ENCODE measurements around the gene PON1. TPM values are rescaled to one million over a fixed set of nuclear protein-coding genes. Genes with fewer than 3 reads are reported as not detected.

The PON1 gene
- polyA plus RNA-seq (2013, experiment 1 of 2): not detected
- polyA plus RNA-seq (2013, experiment 2 of 2): not detected

DNA sequence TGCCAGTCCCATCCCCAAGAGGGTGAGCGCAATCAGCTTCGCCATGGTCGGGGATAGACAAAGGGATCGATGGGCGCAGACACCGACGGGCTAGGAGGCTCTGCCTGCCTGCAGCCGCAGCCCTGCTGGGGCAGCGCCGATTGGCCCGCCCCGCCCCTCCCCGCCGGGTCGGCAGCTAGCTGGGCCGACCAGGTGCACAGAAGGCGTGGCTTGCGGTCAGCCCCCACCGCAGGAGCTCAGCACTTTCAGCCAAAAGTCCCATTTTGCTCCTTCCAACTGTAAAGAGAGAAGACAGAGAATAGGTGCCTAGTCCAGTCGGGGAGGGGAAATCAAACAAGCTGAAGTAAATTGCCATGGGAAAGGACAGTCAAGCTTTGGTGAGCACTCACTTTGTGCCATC lies at the start of gene PON1:
Gene PON1 (minus strand): TSS at position 102 of the 400 bp plus-strand sequence. CDS start 57 bp downstream, at position 45.
- no peak within 1 kb of the TSS for H3K27ac ChIP-seq (ENCODE audit: low read depth, low read length, severe bottlenecking)
- no peak within 1 kb of the TSS for H3K4me3 ChIP-seq (ENCODE audit: extremely low read depth, insufficient read depth, low read length, poor library complexity, severe bottlenecking)
- no peaks in the 10 kb centered on the region for H3K36me3 ChIP-seq (ENCODE audit: control insufficient read depth, insufficient read depth, low read length)
- WGBS, 2 experiments (ENCODE audit: insufficient coverage in 2 of 2): 73 to 80% methylated on average over 12 to 16 of the region's 20 CpGs
- H3K9me3 ChIP-seq (ENCODE audit: control insufficient read depth, low read length): no peaks in the 10 kb centered on the region
- H3K4me1 ChIP-seq (ENCODE audit: control insufficient read depth, insufficient read depth, low read length, poor library complexity, severe bottlenecking): no peaks in the 10 kb centered on the region

DNA sequence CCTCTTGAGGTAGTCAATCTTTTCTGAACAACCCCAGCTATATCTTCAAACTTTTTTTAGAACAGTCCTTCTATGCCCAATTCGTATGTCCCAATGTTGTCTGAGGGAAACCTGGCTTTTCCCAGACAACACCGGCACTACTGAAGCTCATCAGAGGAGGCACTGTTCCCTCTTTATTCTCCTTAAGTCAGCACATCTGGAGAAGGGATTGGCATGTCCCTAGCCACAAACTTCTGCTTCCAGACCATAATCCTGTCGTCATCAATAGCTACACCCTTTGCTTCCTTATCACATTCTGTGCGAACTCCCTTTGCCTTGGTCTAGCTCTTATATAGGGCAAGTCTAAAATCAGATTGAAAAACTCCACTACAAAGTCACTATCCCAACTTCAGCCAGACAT lies 49.0 kb upstream of the PON1 start:
- Histone ChIP-seq H3K27ac (ENCODE audit: low read depth, low read length, severe bottlenecking) (no peak overlapping the region), H3K4me3 (ENCODE audit: extremely low read depth, insufficient read depth, low read length, poor library complexity, severe bottlenecking) (no peak overlapping the region), H3K36me3 (ENCODE audit: control insufficient read depth, insufficient read depth, low read length) (no peaks in the 10 kb centered on the region), H3K9me3 (ENCODE audit: control insufficient read depth, low read length) (peaks cover 5% of the 10 kb centered on the region), H3K4me1 (ENCODE audit: control insufficient read depth, insufficient read depth, low read length, poor library complexity, severe bottlenecking) (no peaks in the 10 kb centered on the region)
- WGBS, 2 experiments (ENCODE audit: insufficient coverage in 2 of 2): 91 to 100% methylated on average over 2 to 4 of the region's 4 CpGs

DNA sequence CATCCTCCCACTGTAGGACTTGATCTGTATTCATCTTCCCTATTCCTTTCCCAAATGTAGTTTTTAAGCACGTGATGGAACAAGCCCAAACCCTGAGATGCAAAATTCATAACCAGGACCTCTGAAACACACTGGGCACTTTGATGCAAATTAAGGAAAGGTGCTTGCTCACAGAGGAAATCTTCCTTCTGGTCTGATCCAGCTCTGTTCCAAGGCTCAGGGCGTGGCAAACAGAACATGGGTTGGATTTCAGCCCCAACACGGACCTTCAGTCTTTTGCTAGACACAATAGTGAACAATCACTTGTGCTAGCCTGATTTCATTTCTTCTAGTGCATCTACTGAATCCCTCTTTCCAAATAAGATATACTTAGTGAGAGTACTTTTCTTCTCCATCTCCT lies 43.9 kb upstream of the PON1 start:
- Histone ChIP-seq H3K4me1 (ENCODE audit: control insufficient read depth, insufficient read depth, low read length, poor library complexity, severe bottlenecking) (no peaks in the 10 kb centered on the region), H3K36me3 (ENCODE audit: control insufficient read depth, insufficient read depth, low read length) (no peaks in the 10 kb centered on the region), H3K27ac (ENCODE audit: low read depth, low read length, severe bottlenecking) (no peak overlapping the region), H3K9me3 (ENCODE audit: control insufficient read depth, low read length) (no peaks in the 10 kb centered on the region), H3K4me3 (ENCODE audit: extremely low read depth, insufficient read depth, low read length, poor library complexity, severe bottlenecking) (no peak overlapping the region)
- WGBS, 2 experiments (ENCODE audit: insufficient coverage in 2 of 2): 88 to 100% methylated on average over 1 to 3 of the region's 3 CpGs

DNA sequence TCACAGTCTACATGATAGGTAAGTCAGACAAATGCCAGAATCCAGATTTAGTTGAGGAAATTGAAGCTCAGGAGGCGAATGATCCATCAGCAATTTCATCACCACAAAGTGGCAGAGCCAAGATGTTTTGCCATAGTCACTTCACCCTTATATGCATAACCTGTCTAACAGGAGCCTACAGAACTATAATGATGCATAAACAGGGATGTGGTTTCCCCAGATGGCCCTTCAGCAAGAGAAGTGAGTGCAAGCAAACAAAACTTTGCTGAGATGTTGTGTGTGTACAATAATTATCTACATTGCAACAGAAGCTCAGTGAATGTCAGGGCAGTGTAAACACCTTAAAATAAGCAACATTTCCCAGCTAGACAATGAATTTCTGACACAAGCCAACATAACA lies 43.3 kb upstream of the PON1 start:
- WGBS, 2 experiments (ENCODE audit: insufficient coverage in 2 of 2): 100% methylated on average over 1 of the region's 1 CpG
- H3K9me3 ChIP-seq (ENCODE audit: control insufficient read depth, low read length): no peaks in the 10 kb centered on the region
- no peaks in the 10 kb centered on the region for H3K36me3 ChIP-seq (ENCODE audit: control insufficient read depth, insufficient read depth, low read length)
- H3K27ac ChIP-seq (ENCODE audit: low read depth, low read length, severe bottlenecking): no peak overlapping the region
- H3K4me1 ChIP-seq (ENCODE audit: control insufficient read depth, insufficient read depth, low read length, poor library complexity, severe bottlenecking): no peaks in the 10 kb centered on the region
- H3K4me3 ChIP-seq (ENCODE audit: extremely low read depth, insufficient read depth, low read length, poor library complexity, severe bottlenecking): no peak overlapping the region

DNA sequence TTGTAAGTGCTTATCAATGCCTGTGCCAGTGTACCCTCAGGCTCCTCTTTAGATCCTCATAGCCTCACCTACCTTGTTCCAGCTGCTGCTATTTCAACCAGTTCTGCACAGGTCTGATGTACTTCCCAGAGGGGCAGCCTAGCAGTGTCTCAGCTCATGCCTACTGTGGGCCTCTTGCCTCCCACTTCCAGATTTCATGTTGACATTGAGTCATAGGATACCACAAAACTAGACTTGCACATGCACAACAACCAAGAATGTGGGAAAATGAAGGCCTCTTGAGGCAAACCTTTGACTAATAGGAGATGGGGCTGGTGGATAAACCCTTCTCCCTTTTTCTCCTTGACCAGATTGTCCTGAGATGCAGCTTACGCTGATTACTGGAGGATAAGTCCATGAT lies 40.8 kb upstream of the PON1 start:
- Histone ChIP-seq H3K4me1 (ENCODE audit: control insufficient read depth, insufficient read depth, low read length, poor library complexity, severe bottlenecking) (no peaks in the 10 kb centered on the region), H3K4me3 (ENCODE audit: extremely low read depth, insufficient read depth, low read length, poor library complexity, severe bottlenecking) (no peak overlapping the region), H3K27ac (ENCODE audit: low read depth, low read length, severe bottlenecking) (no peak overlapping the region), H3K36me3 (ENCODE audit: control insufficient read depth, insufficient read depth, low read length) (no peaks in the 10 kb centered on the region), H3K9me3 (ENCODE audit: control insufficient read depth, low read length) (no peaks in the 10 kb centered on the region)
- 100% methylated on average over 1 of the region's 1 CpG for WGBS, 2 experiments (ENCODE audit: insufficient coverage in 2 of 2)

DNA sequence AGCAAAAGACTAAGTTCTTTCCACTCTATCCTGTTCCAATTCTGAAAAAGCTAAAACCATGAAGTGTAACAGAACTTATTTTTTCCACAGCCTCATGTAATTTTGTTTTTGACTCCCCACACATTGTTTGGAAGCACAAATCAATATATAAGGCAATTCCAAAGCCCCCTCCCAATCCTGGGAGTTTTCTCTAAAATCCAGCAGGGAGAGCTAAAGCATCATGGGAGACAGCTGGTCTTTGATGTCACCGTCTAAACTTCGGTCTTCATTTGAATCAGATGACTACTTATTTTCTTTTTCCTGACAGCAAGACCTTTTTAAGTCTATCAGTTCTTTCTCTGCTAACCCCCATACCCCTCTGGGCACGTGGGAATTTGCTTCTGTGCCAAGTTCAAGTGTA lies 33.3 kb upstream of the PON1 start:
- no peak overlapping the region for H3K4me3 ChIP-seq (ENCODE audit: extremely low read depth, insufficient read depth, low read length, poor library complexity, severe bottlenecking)
- no peaks in the 10 kb centered on the region for H3K4me1 ChIP-seq (ENCODE audit: control insufficient read depth, insufficient read depth, low read length, poor library complexity, severe bottlenecking)
- 63 to 75% methylated on average over 3 of the region's 3 CpGs for WGBS, 2 experiments (ENCODE audit: insufficient coverage in 2 of 2)
- no peaks in the 10 kb centered on the region for H3K9me3 ChIP-seq (ENCODE audit: control insufficient read depth, low read length)
- no peak overlapping the region for H3K27ac ChIP-seq (ENCODE audit: low read depth, low read length, severe bottlenecking)
- H3K36me3 ChIP-seq (ENCODE audit: control insufficient read depth, insufficient read depth, low read length): no peaks in the 10 kb centered on the region

DNA sequence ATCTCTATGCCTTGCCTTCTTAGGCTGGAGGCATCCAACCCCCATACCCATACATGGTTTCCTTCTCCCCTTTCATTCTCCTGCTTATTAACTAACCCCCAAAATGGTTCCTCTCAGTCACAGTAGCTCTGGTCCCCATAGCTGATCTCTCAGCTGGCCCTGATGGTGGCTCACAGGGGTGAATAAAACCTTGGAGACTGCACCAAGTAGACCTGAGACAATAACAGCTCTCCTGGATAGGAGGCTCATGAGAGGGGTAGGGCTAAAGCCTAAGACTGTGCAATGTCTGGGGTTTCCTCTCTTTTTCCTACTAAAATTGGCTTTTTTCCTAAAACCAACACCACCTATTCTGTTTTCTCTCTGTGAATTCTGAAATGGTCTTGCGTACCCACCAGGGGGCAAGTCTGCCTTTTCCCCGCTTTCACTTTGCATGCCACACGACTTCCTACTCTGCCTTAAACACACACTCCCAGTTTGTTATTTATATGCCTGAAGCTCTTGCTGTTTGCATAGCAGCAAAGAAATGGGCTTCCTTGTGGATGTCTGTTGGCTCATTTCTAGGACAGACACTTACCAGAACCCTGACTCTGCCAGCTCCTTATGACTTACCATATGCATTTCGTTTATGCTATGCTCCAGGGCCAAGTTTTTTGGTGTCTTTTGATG lies 18.4 kb upstream of the PON1 start:
- no peak overlapping the region for H3K27ac ChIP-seq (ENCODE audit: low read depth, low read length, severe bottlenecking)
- 29 to 39% methylated on average over 1 to 4 of the region's 4 CpGs for WGBS, 2 experiments (ENCODE audit: insufficient coverage in 2 of 2)
- H3K4me3 ChIP-seq (ENCODE audit: extremely low read depth, insufficient read depth, low read length, poor library complexity, severe bottlenecking): no peak overlapping the region

DNA sequence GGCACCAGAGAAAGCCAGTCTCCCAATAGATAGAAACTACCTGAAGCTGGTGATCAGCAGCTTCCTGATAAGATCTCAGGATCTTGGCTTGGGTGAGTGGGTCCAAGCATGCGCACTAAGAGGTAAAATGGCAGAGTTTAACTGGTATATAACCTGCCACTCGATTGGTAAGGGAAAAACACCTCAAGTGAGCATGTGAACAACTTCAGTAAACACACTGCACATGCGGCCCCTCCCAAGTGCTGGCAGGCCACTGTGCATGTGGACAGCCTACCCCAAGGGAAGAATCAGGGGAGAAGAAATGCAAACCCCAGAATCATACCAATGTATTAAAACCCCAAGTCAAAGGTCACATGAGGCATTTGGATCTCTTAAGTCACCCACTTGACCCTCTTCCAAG lies 17.7 kb upstream of the PON1 start:
- Histone ChIP-seq H3K4me3 (ENCODE audit: extremely low read depth, insufficient read depth, low read length, poor library complexity, severe bottlenecking) (no peak overlapping the region), H3K27ac (ENCODE audit: low read depth, low read length, severe bottlenecking) (no peak overlapping the region), H3K9me3 (ENCODE audit: control insufficient read depth, low read length) (no peaks in the 10 kb centered on the region), H3K4me1 (ENCODE audit: control insufficient read depth, insufficient read depth, low read length, poor library complexity, severe bottlenecking) (no peaks in the 10 kb centered on the region), H3K36me3 (ENCODE audit: control insufficient read depth, insufficient read depth, low read length) (no peaks in the 10 kb centered on the region)
- WGBS, 2 experiments (ENCODE audit: insufficient coverage in 2 of 2): 88 to 100% methylated on average over 1 to 2 of the region's 3 CpGs

More for the DNA sequence above, 18.4 kb upstream of the PON1 start:
- Histone ChIP-seq H3K4me1 (ENCODE audit: control insufficient read depth, insufficient read depth, low read length, poor library complexity, severe bottlenecking) (no peaks in the 10 kb centered on the region), H3K9me3 (ENCODE audit: control insufficient read depth, low read length) (no peaks in the 10 kb centered on the region), H3K36me3 (ENCODE audit: control insufficient read depth, insufficient read depth, low read length) (no peaks in the 10 kb centered on the region)

DNA sequence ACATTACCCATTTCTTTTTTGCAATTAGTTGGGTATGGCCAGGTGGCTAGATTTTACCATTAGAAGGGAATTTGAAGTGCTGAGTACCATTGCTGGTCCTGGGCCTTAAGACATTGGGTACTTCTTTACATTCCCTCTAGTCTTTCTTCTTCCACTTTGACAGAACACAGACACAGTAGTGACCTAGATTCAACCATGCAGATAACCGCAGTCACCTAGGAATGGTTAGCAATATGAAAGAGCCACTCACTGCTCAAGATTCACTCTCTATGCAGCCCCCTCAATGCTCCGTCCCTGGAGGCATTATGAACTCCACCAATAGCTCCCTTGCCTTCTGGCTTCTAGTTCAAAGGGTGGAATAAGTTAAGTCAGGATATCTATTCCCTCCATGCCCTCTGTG lies 16.2 kb upstream of the PON1 start:
- no peak overlapping the region for H3K27ac ChIP-seq (ENCODE audit: low read depth, low read length, severe bottlenecking)
- no peak overlapping the region for H3K4me3 ChIP-seq (ENCODE audit: extremely low read depth, insufficient read depth, low read length, poor library complexity, severe bottlenecking)
- no peaks in the 10 kb centered on the region for H3K9me3 ChIP-seq (ENCODE audit: control insufficient read depth, low read length)
- WGBS, 2 experiments (ENCODE audit: insufficient coverage in 2 of 2): no CpG with 5 or more reads among the region's 2 CpGs
- H3K36me3 ChIP-seq (ENCODE audit: control insufficient read depth, insufficient read depth, low read length): no peaks in the 10 kb centered on the region
- H3K4me1 ChIP-seq (ENCODE audit: control insufficient read depth, insufficient read depth, low read length, poor library complexity, severe bottlenecking): no peaks in the 10 kb centered on the region

DNA sequence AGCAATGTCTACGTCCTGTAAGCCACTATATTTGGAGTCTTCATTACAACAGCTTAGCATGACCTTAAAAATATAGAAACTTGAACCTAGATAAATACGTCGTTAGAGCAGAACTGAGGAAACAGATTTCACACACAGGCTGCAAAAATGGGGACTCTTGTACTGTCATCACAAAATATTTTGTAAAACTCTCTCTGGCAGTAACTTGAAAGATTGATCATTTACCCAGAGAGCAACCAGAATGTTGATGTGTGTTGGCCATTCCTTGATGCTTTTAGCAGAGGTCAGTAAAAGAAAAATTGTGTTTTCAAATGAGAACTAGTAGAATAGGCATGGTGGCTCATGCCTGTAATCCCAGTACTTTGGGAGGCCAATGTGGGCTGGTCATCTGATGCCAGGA lies 14.5 kb upstream of the PON1 start:
- Histone ChIP-seq H3K4me3 (ENCODE audit: extremely low read depth, insufficient read depth, low read length, poor library complexity, severe bottlenecking) (no peak overlapping the region), H3K4me1 (ENCODE audit: control insufficient read depth, insufficient read depth, low read length, poor library complexity, severe bottlenecking) (no peaks in the 10 kb centered on the region), H3K27ac (ENCODE audit: low read depth, low read length, severe bottlenecking) (no peak overlapping the region), H3K9me3 (ENCODE audit: control insufficient read depth, low read length) (no peaks in the 10 kb centered on the region), H3K36me3 (ENCODE audit: control insufficient read depth, insufficient read depth, low read length) (no peaks in the 10 kb centered on the region)
- 92 to 100% methylated on average over 3 of the region's 3 CpGs for WGBS, 2 experiments (ENCODE audit: insufficient coverage in 2 of 2)

DNA sequence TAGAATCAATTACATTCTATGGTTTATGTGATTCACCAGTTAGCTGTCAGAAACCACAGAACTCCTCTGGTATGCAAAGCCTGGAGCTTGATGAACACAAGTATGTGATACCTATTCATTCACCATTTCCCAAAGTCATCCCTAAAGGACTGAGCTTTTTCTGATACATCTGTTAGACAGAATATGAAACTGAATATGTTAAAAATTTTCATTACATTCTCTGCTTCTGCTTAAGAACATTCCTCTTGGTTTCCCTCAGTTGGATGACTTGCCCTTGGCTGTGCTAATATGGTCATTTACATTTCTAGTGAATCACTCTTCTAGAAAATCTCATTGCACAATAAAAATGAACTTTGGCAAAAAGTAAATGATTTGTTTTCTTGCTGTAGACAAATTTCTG lies 10.8 kb upstream of the PON1 start:
- Histone ChIP-seq H3K4me3 (ENCODE audit: extremely low read depth, insufficient read depth, low read length, poor library complexity, severe bottlenecking) (no peak overlapping the region), H3K27ac (ENCODE audit: low read depth, low read length, severe bottlenecking) (no peak overlapping the region), H3K4me1 (ENCODE audit: control insufficient read depth, insufficient read depth, low read length, poor library complexity, severe bottlenecking) (no peaks in the 10 kb centered on the region), H3K9me3 (ENCODE audit: control insufficient read depth, low read length) (no peaks in the 10 kb centered on the region), H3K36me3 (ENCODE audit: control insufficient read depth, insufficient read depth, low read length) (no peaks in the 10 kb centered on the region)
